ENCODE data around the gene RBM42. TPM values are rescaled to one million over a fixed set of nuclear protein-coding genes. Genes with fewer than 3 reads are reported as not detected.

The RBM42 gene
- total RNA-seq, 4 donors from 2014 or later, result 57.3 to 64.4 (median 63.1) TPM

GRCh38 chr19:35665604-35666003 is 36.8 kb downstream of the RBM42 start:
- no peak for DNase-seq
- no peaks in the 10 kb centered on the region for H3K27me3 ChIP-seq
- H3K9me3 ChIP-seq, result no peaks in the 10 kb centered on the region
- no peaks in the 10 kb centered on the region for H3K4me1 ChIP-seq
- no peak overlapping the region for H3K27ac ChIP-seq
- TF ChIP-seq POLR2A (IDR thresholded peaks at IDR 0.05) (no peak), CTCF (IDR thresholded peaks at IDR 0.05) (no peak)
- no peak overlapping the region for H3K4me3 ChIP-seq
- peaks cover 0 to 47% (median 0%) of the 10 kb centered on the region in 3 donors for H3K36me3 ChIP-seq

GRCh38 chr19:35666251-35666913 is 37.5 kb downstream of the RBM42 start, which contains the start of gene UPK1A:
TSS of gene UPK1A (plus strand) at chr19:35666517. CDS start at chr19:35666813, 296 bp downstream.
- peaks cover 0 to 39% (median 0%) of the 10 kb centered on the region in 3 donors for H3K36me3 ChIP-seq
- no peak within 1 kb of the TSS for H3K27ac ChIP-seq
- H3K4me3 ChIP-seq, result no peak within 1 kb of the TSS
- no peaks in the 10 kb centered on the region for H3K4me1 ChIP-seq
- H3K27me3 ChIP-seq, result no peaks in the 10 kb centered on the region
- no peak for DNase-seq
- no peaks in the 10 kb centered on the region for H3K9me3 ChIP-seq
- no peak for TF ChIP-seq POLR2A (IDR thresholded peaks at IDR 0.05)

DNA sequence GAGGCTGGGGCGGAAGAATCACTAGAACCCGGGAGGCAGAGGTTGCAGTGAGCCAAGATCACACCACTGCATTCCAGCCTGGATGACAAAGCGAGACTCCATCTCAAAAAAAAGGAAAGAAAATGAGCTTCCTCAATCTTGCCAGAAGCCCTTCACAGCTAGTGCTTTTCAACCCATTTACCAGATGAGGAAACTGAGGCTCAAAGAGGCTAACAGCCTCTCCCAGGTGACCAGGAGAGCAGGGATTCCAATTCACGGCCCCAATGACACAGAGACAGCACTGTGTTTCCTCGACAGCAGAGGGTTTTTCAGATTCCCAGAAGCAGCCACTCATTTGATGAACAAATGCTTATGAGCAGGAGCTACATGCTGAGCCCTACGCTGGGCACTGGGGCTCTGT is 40.7 kb downstream of the RBM42 start:
- no peak for DNase-seq
- TF ChIP-seq POLR2A (IDR thresholded peaks at IDR 0.05) (no peak), CTCF (IDR thresholded peaks at IDR 0.05) (no peak)
- Histone ChIP-seq H3K36me3 (peaks cover 0 to 9% (median 0%) of the 10 kb centered on the region in 3 donors), H3K9me3 (no peaks in the 10 kb centered on the region), H3K4me3 (no peak overlapping the region), H3K27ac (no peak overlapping the region), H3K27me3 (no peaks in the 10 kb centered on the region), H3K4me1 (peaks cover 0 to 6% (median 0%) of the 10 kb centered on the region in 4 donors)

DNA sequence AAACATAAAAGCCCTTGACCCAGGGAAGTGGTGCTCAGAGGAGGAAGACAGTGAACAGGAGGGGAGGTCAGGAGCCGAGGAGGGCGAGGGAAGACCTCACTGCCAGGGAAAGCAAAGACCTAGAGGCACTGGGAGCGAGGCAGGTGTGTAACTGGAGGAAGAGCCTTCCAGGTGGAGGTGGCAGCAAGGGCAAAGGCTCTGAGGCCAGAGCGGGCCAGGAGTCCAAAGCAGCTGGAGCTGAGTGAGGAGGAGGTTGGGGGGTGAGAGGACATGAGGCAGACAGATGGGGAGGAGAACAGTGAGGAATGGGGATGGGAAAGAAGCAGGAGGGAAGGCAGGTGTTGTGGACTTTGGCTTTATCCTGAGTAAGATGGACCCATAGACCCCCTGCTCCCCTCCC is 41.1 kb downstream of the RBM42 start:
- Histone ChIP-seq H3K36me3 (peaks cover 0 to 4% (median 0%) of the 10 kb centered on the region in 3 donors), H3K9me3 (no peaks in the 10 kb centered on the region), H3K4me1 (peaks cover 0 to 6% (median 0%) of the 10 kb centered on the region in 4 donors), H3K27ac (no peak overlapping the region), H3K4me3 (no peak overlapping the region), H3K27me3 (no peaks in the 10 kb centered on the region)
- TF ChIP-seq POLR2A (IDR thresholded peaks at IDR 0.05) (no peak), CTCF (IDR thresholded peaks at IDR 0.05) (no peak)
- no peak for DNase-seq

DNA sequence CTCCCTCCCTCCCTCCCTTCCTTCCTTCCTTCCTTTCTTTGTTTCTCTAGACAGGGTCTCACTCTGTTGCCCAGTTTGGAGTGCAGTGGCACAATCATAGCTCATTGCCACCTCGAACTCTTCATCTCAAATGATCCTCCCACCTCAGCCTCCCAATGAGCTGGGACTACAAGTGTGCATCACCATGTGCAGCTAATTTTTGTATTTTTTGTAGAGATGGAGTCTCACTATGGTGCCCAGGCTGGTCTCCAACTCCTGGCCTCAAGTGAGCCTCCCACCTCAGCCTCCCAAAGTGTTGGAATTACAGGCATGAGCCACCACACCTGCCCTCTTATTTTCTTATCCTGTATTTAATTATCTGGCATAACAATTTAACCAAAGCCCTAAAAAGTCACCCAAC is 41.9 kb downstream of the RBM42 start:
- Histone ChIP-seq H3K4me3 (no peak overlapping the region), H3K9me3 (no peaks in the 10 kb centered on the region), H3K27me3 (no peaks in the 10 kb centered on the region), H3K4me1 (peaks cover 0 to 6% (median 0%) of the 10 kb centered on the region in 4 donors), H3K36me3 (no peaks in the 10 kb centered on the region), H3K27ac (no peak overlapping the region)
- no peak for DNase-seq
- TF ChIP-seq CTCF (IDR thresholded peaks at IDR 0.05) (no peak), POLR2A (IDR thresholded peaks at IDR 0.05) (no peak)

- H3K36me3 ChIP-seq, result no peaks in the 10 kb centered on the region
- peaks cover 0 to 6% (median 0%) of the 10 kb centered on the region in 4 donors for H3K4me1 ChIP-seq
- no peak overlapping the region for H3K4me3 ChIP-seq
- DNase-seq, result no peak
- H3K27ac ChIP-seq, result no peak overlapping the region
- TF ChIP-seq POLR2A (IDR thresholded peaks at IDR 0.05), result no peak
- H3K27me3 ChIP-seq, result no peaks in the 10 kb centered on the region
- H3K9me3 ChIP-seq, result no peaks in the 10 kb centered on the region
These were observed 43.0 kb downstream of the RBM42 start for GRCh38 chr19:35671818-35672217.

Measured in Peyer's patch (tissue), 4 donors.